K562 (cell line): ENCODE measurements around the gene SELL.

Source experiments
- BDP1 ChIP-seq: IDR thresholded peaks from 3 replicates; pipeline ENCODE4 v1.6.1; 2011; ENCODE audit not compliant: insufficient read length, insufficient read depth
- KAT7 ChIP-seq: sonication (generic); formaldehyde crosslinking; IDR thresholded peaks from 2 replicates; pipeline ENCODE4 v1.8.0; 2022; ENCODE audit warnings: missing genetic modification reagents, mild to moderate bottlenecking, borderline replicate concordance
- MYC ChIP-seq, 2 experiments: fragments of 250-450 bp in 1 of 2; sonication (Bioruptor Pico) in 1 of 2; IDR thresholded peaks; 2 replicates each; pipeline versions ENCODE4 v1.5.1 to v1.6.1; 2012 to 2021; ENCODE audit warnings: low read depth in 2 of 2, borderline replicate concordance in 1 of 2, improper control_type of control experiment in 1 of 2, low read length in 1 of 2, mild to moderate bottlenecking in 1 of 2, moderate library complexity in 1 of 2
- RBM25 ChIP-seq: fragments of 200-400 bp; formaldehyde crosslinking; IDR thresholded peaks from 2 replicates; pipeline ENCODE4 v1.6.1; 2018; ENCODE audit warnings: low read length, low read depth, moderate library complexity; ENCODE audit not compliant: severe bottlenecking
- RBM34 ChIP-seq: fragments of 200-400 bp; formaldehyde crosslinking; IDR thresholded peaks from 2 replicates; pipeline ENCODE4 v1.6.1; 2018; ENCODE audit warnings: low read length, borderline replicate concordance; ENCODE audit not compliant: insufficient read depth
- RFX5 ChIP-seq: IDR thresholded peaks from 2 replicates; pipeline ENCODE4 v1.6.1; 2011; ENCODE audit warnings: low read depth, mild to moderate bottlenecking, improper control_type of control experiment, low read length
- ZC3H11A ChIP-seq: IDR thresholded peaks from 2 replicates; pipeline ENCODE4 v1.6.1; 2012; ENCODE audit warnings: low read depth, low read length, improper control_type of control experiment
- ZNF212 ChIP-seq: fragments of 450-650 bp; formaldehyde crosslinking; IDR thresholded peaks from 2 replicates; pipeline ENCODE4 v1.4.0; 2020; ENCODE audit warnings: mild to moderate bottlenecking
- TF ChIP-seq, protein P1 (sequence below): sonication (generic); formaldehyde crosslinking; IDR thresholded peaks from 2 replicates; pipeline ENCODE4 v1.5.0; 2020; ENCODE audit warnings: missing genetic modification reagents
- TF ChIP-seq, protein P2 (sequence below): sonication (generic); formaldehyde crosslinking; IDR thresholded peaks from 2 replicates; pipeline ENCODE4 v1.8.0; 2022; ENCODE audit warnings: missing genetic modification reagents, mild to moderate bottlenecking, borderline replicate concordance
- TF ChIP-seq, protein P3 (sequence below), 2 experiments: fragments of 450-650 bp in 1 of 2; sonication (generic) in 1 of 2; formaldehyde crosslinking; conservative IDR thresholded peaks; 2 replicates each; pipeline versions ENCODE4 v1.4.0 to v1.8.1; 2020 to 2022; ENCODE audit warnings: mild to moderate bottlenecking in 1 of 2, missing genetic modification reagents in 1 of 2
- TF ChIP-seq, protein P4 (sequence below): fragments of 450-650 bp; IDR thresholded peaks from 2 replicates; pipeline ENCODE4 v1.6.1; 2016; ENCODE audit warnings: missing biosample characterization, missing genetic modification characterization
- TF ChIP-seq, protein P5 (sequence below), 3 experiments: IDR thresholded peaks in 2 of 3; conservative IDR thresholded peaks in 1 of 3; 2 replicates each; pipeline ENCODE4 v1.5.1; 2011 to 2012; ENCODE audit warnings: low read length in 3 of 3, mild to moderate bottlenecking in 3 of 3, control low read depth in 2 of 3, improper control_type of control experiment in 1 of 3, inconsistent platforms in 1 of 3, low read depth in 1 of 3, mixed read lengths in 1 of 3, moderate library complexity in 1 of 3; ENCODE audit not compliant: insufficient read depth in 2 of 3

DNA sequence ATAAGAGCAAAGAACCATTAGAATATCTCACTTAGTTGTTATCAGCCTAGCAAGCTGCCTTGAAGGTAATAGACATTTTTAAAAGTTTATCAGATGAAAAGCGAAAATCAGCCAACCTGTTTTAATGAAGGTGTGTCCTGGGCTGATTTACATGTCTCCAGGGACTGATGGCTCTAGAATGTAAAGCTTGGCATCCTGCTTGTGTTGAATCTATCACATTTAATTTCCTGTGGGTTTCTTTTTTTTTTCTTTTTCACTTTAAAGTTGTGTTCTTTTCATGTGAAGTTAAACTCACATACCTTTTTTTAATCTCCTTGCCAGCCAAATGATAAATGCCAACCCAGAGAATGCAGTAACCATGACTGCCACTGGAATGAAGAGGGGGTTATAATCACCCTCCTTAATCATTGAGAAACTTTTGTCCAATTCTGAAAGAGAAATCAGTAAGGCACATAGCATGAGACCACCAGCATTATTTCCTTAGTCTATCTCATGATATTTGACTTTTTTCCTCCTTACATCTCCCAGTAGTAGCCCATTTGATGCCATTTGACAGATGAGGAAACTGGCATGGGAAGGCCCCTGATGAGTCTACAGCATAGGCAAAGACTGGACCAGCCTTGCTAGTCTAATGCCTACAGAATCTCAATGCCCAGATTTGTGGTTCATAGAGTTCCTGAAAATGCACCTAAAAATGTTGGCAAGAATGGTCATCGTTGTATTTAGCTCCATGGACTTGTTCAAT is 10.0 kb downstream of the SELL start:
- TF ChIP-seq, protein P1, sequence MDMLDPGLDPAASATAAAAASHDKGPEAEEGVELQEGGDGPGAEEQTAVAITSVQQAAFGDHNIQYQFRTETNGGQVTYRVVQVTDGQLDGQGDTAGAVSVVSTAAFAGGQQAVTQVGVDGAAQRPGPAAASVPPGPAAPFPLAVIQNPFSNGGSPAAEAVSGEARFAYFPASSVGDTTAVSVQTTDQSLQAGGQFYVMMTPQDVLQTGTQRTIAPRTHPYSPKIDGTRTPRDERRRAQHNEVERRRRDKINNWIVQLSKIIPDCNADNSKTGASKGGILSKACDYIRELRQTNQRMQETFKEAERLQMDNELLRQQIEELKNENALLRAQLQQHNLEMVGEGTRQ (CRISPR knock-in tag): no peak
- TF ChIP-seq, protein P2, sequence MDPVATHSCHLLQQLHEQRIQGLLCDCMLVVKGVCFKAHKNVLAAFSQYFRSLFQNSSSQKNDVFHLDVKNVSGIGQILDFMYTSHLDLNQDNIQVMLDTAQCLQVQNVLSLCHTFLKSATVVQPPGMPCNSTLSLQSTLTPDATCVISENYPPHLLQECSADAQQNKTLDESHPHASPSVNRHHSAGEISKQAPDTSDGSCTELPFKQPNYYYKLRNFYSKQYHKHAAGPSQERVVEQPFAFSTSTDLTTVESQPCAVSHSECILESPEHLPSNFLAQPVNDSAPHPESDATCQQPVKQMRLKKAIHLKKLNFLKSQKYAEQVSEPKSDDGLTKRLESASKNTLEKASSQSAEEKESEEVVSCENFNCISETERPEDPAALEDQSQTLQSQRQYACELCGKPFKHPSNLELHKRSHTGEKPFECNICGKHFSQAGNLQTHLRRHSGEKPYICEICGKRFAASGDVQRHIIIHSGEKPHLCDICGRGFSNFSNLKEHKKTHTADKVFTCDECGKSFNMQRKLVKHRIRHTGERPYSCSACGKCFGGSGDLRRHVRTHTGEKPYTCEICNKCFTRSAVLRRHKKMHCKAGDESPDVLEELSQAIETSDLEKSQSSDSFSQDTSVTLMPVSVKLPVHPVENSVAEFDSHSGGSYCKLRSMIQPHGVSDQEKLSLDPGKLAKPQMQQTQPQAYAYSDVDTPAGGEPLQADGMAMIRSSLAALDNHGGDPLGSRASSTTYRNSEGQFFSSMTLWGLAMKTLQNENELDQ (CRISPR knock-in tag): no peak
- no peak for TF ChIP-seq MYC (IDR thresholded peaks at IDR 0.05; ENCODE audit: low read depth, low read length)
- TF ChIP-seq MYC (CRISPR knock-in tag; IDR thresholded peaks at IDR 0.05; ENCODE audit: borderline replicate concordance, low read depth): no peak
- no peak for TF ChIP-seq RFX5
- TF ChIP-seq, protein P3, sequence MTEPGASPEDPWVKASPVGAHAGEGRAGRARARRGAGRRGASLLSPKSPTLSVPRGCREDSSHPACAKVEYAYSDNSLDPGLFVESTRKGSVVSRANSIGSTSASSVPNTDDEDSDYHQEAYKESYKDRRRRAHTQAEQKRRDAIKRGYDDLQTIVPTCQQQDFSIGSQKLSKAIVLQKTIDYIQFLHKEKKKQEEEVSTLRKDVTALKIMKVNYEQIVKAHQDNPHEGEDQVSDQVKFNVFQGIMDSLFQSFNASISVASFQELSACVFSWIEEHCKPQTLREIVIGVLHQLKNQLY (CRISPR knock-in tag; conservative IDR thresholded peaks at IDR 0.05): no peak
- no peak for TF ChIP-seq KAT7 (CRISPR knock-in tag)
- TF ChIP-seq ZNF212 (CRISPR knock-in tag): no peak
- no peak for TF ChIP-seq ZC3H11A
- TF ChIP-seq BDP1: no peak
- TF ChIP-seq RBM34: no peak
- TF ChIP-seq RBM25: no peak
- TF ChIP-seq, protein P4, sequence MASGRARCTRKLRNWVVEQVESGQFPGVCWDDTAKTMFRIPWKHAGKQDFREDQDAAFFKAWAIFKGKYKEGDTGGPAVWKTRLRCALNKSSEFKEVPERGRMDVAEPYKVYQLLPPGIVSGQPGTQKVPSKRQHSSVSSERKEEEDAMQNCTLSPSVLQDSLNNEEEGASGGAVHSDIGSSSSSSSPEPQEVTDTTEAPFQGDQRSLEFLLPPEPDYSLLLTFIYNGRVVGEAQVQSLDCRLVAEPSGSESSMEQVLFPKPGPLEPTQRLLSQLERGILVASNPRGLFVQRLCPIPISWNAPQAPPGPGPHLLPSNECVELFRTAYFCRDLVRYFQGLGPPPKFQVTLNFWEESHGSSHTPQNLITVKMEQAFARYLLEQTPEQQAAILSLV (tag): no peak
- TF ChIP-seq, protein P5, sequence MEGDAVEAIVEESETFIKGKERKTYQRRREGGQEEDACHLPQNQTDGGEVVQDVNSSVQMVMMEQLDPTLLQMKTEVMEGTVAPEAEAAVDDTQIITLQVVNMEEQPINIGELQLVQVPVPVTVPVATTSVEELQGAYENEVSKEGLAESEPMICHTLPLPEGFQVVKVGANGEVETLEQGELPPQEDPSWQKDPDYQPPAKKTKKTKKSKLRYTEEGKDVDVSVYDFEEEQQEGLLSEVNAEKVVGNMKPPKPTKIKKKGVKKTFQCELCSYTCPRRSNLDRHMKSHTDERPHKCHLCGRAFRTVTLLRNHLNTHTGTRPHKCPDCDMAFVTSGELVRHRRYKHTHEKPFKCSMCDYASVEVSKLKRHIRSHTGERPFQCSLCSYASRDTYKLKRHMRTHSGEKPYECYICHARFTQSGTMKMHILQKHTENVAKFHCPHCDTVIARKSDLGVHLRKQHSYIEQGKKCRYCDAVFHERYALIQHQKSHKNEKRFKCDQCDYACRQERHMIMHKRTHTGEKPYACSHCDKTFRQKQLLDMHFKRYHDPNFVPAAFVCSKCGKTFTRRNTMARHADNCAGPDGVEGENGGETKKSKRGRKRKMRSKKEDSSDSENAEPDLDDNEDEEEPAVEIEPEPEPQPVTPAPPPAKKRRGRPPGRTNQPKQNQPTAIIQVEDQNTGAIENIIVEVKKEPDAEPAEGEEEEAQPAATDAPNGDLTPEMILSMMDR (IDR thresholded peaks at IDR 0.05 in 2 of 3, conservative IDR thresholded peaks at IDR 0.05 in 1 of 3; ENCODE audit: insufficient read depth in 2 of 3, low read depth in 1 of 3, low read length in 3 of 3): no peak
